GM18861 (cell line): Measurements from ENCODE around the gene KCTD1.

Experiments used
- ATAC-seq: cut with Tn5 transposase; IDR thresholded peaks from one replicate; pipeline ENCODE4 v1.9.1; 2021; ENCODE audit not compliant: unreplicated experiment

Gene KCTD1

GRCh38 chr18:26434887-26435286, 113.5 kb downstream of the KCTD1 start:
- ATAC-seq: no peak

GRCh38 chr18:26432651-26433424, 115.5 kb downstream of the KCTD1 start:
- no peak for ATAC-seq

- no peak for ATAC-seq
These were observed 118.7 kb downstream of the KCTD1 start for GRCh38 chr18:26429535-26430226.

- ATAC-seq: no peak
These were observed 123.2 kb downstream of the KCTD1 start for GRCh38 chr18:26425148-26425531.

GRCh38 chr18:26424428-26425147, 123.8 kb downstream of the KCTD1 start:
- ATAC-seq: no peak

GRCh38 chr18:26422472-26423162, 125.7 kb downstream of the KCTD1 start:
- ATAC-seq: peak; percentile 80

GRCh38 chr18:26421931-26422330, 126.4 kb downstream of the KCTD1 start:
- no peak for ATAC-seq

- ATAC-seq: no peak
These were observed 126.8 kb downstream of the KCTD1 start for GRCh38 chr18:26421503-26421902.

- ATAC-seq: no peak
These were observed 128.6 kb downstream of the KCTD1 start for GRCh38 chr18:26419746-26420145.

- ATAC-seq: no peak
These were observed 130.1 kb downstream of the KCTD1 start for GRCh38 chr18:26418225-26418624.

- ATAC-seq: no peak
These were observed 131.2 kb downstream of the KCTD1 start for GRCh38 chr18:26417190-26417589.

GRCh38 chr18:26416652-26417150, 131.7 kb downstream of the KCTD1 start:
- no peak for ATAC-seq

- no peak for ATAC-seq
These were observed 132.7 kb downstream of the KCTD1 start for GRCh38 chr18:26415631-26416030.

- no peak for ATAC-seq
These were observed 133.4 kb downstream of the KCTD1 start for GRCh38 chr18:26414901-26415440.

- ATAC-seq: no peak
These were observed 139.3 kb downstream of the KCTD1 start for GRCh38 chr18:26409091-26409490.

- ATAC-seq: no peak
These were observed 140.4 kb downstream of the KCTD1 start for GRCh38 chr18:26407736-26408601.

GRCh38 chr18:26406854-26407517, 141.4 kb downstream of the KCTD1 start:
- no peak for ATAC-seq

GRCh38 chr18:26406324-26406723, 142.0 kb downstream of the KCTD1 start:
- ATAC-seq: no peak

- peak; percentile 86 for ATAC-seq
These were observed 143.1 kb downstream of the KCTD1 start for GRCh38 chr18:26405190-26405801.
